HEK293T (cell line): ENCODE measurements around the gene TCAP.
A peak's percentile ranks its signal among the peaks of the same experiment; 100 is the strongest.
"Not testable (repeated sequence)": the region's sequence is repeated elsewhere in the genome, so short reads cannot be mapped to it uniquely, and the experiment has no call there.

Experiments used
- CTCF ChIA-PET: fragments of 350-600 bp; formaldehyde crosslinking; extraction: SDS; loops from one replicate; lab custom pipeline; 2021; ENCODE audit warnings: antibody characterized with exemption, inconsistent platforms; lab: Yijun Ruan, JAX
- POLR2A ChIA-PET: fragments of 350-600 bp; formaldehyde crosslinking; extraction: SDS; loops from one replicate; lab custom pipeline; 2020; ENCODE audit warnings: antibody characterized with exemption, inconsistent platforms; lab: Yijun Ruan, JAX
- DNase-seq: peaks from one replicate; pipeline ENCODE4 v3.0.0; 2012; ENCODE audit warnings: mixed read lengths; ENCODE audit errors: extremely low spot score
- ARNT ChIP-seq: fragments of 450-650 bp; IDR thresholded peaks from 2 replicates; pipeline ENCODE4 v1.6.1; 2017; ENCODE audit warnings: mild to moderate bottlenecking
- BHLHE40 ChIP-seq: fragments of 450-650 bp; IDR thresholded peaks from 2 replicates; pipeline ENCODE4 v1.6.1; 2016; ENCODE audit warnings: mild to moderate bottlenecking, moderate library complexity, borderline replicate concordance
- CTBP1 ChIP-seq: fragments of 450-650 bp; IDR thresholded peaks from 2 replicates; pipeline ENCODE4 v1.6.1; 2016; ENCODE audit warnings: borderline replicate concordance
- ELF4 ChIP-seq: fragments of 450-650 bp; IDR thresholded peaks from 2 replicates; pipeline ENCODE4 v1.6.1; 2017; ENCODE audit warnings: antibody characterized with exemption
- FOXA1 ChIP-seq: fragments of 450-650 bp; IDR thresholded peaks from 2 replicates; pipeline ENCODE4 v1.6.1; 2016; ENCODE audit warnings: mild to moderate bottlenecking
- FOXK2 ChIP-seq: fragments of 450-650 bp; IDR thresholded peaks from 2 replicates; pipeline ENCODE4 v1.6.1; 2016; ENCODE audit warnings: mild to moderate bottlenecking
- FOXM1 ChIP-seq: fragments of 450-650 bp; IDR thresholded peaks from 2 replicates; pipeline ENCODE4 v1.6.1; 2017; ENCODE audit warnings: mild to moderate bottlenecking, borderline replicate concordance
- HDGF ChIP-seq: fragments of 450-650 bp; IDR thresholded peaks from 2 replicates; pipeline ENCODE4 v1.6.1; 2017; ENCODE audit warnings: antibody characterized with exemption, borderline replicate concordance
- L3MBTL2 ChIP-seq: fragments of 450-650 bp; conservative IDR thresholded peaks from 2 replicates; pipeline ENCODE4 v1.6.1; 2016; ENCODE audit warnings: mild to moderate bottlenecking
- LEF1 ChIP-seq: fragments of 450-650 bp; IDR thresholded peaks from 2 replicates; pipeline ENCODE4 v1.6.1; 2017; ENCODE audit warnings: mild to moderate bottlenecking, borderline replicate concordance
- NFRKB ChIP-seq: fragments of 450-650 bp; IDR thresholded peaks from 2 replicates; pipeline ENCODE4 v1.6.1; 2016; ENCODE audit warnings: mild to moderate bottlenecking, moderate library complexity
- SP1 ChIP-seq: fragments of 450-650 bp; IDR thresholded peaks from 2 replicates; pipeline ENCODE4 v1.6.1; 2017
- SUZ12 ChIP-seq: fragments of 450-650 bp; IDR thresholded peaks from 2 replicates; pipeline ENCODE4 v1.6.1; 2016; ENCODE audit warnings: mild to moderate bottlenecking
- TARDBP ChIP-seq: fragments of 450-650 bp; IDR thresholded peaks from 2 replicates; pipeline ENCODE4 v1.6.1; 2016
- ZNF384 ChIP-seq: fragments of 450-650 bp; IDR thresholded peaks from 2 replicates; pipeline ENCODE4 v1.6.1; 2016
- TF ChIP-seq, protein P1 (sequence below): fragments of 450-650 bp; IDR thresholded peaks from 2 replicates; pipeline ENCODE4 v1.6.1; 2016

The TCAP gene

GRCh38 chr17:39696731-39697130 lies 31.6 kb downstream of the TCAP start:
- POLR2A ChIA-PET: interaction anchor here (1.9 kb wide), 1 partner anchor 9 kb away, joined by 11 read pairs; the partner anchor contains the start of gene PGAP3

GRCh38 chr17:39697961-39698360 lies 32.8 kb downstream of the TCAP start:
- no peak for TF ChIP-seq NFRKB
- TF ChIP-seq ELF4: no peak
- no peak for TF ChIP-seq ARNT
- TF ChIP-seq SUZ12: no peak
- no peak for TF ChIP-seq CTBP1
- no peak for TF ChIP-seq HDGF
- no peak for TF ChIP-seq TARDBP
- no peak for TF ChIP-seq SP1
- no peak for TF ChIP-seq BHLHE40
- TF ChIP-seq FOXK2: no peak
- TF ChIP-seq ZNF384: no peak
- no peak for TF ChIP-seq FOXA1
- TF ChIP-seq FOXM1: no peak
- no peak for TF ChIP-seq LEF1
- ChIA-PET POLR2A (interaction anchor here (4.5 kb wide), 1 partner anchor 8 kb away, joined by 84 read pairs; the partner anchor contains the start of gene PGAP3), CTCF (no interaction called here)
- no peak for DNase-seq

More at GRCh38 chr17:39696731-39697130, 31.6 kb downstream of the TCAP start:
- TF ChIP-seq ELF4 (no peak), TARDBP (no peak), SP1 (no peak), HDGF (no peak), L3MBTL2 (no peak), LEF1 (no peak), ZNF384 (no peak), NFRKB (no peak), SUZ12 (no peak), FOXM1 (no peak), ARNT (no peak), BHLHE40 (no peak), CTBP1 (no peak), FOXK2 (no peak)
- TF ChIP-seq, protein P1, sequence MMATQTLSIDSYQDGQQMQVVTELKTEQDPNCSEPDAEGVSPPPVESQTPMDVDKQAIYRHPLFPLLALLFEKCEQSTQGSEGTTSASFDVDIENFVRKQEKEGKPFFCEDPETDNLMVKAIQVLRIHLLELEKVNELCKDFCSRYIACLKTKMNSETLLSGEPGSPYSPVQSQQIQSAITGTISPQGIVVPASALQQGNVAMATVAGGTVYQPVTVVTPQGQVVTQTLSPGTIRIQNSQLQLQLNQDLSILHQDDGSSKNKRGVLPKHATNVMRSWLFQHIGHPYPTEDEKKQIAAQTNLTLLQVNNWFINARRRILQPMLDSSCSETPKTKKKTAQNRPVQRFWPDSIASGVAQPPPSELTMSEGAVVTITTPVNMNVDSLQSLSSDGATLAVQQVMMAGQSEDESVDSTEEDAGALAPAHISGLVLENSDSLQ: no peak
- CTCF ChIA-PET: interaction anchor here (0.8 kb wide), 1 partner anchor 9 kb away, joined by 3 read pairs; the partner anchor contains the start of gene PGAP3
- no peak for DNase-seq

DNA sequence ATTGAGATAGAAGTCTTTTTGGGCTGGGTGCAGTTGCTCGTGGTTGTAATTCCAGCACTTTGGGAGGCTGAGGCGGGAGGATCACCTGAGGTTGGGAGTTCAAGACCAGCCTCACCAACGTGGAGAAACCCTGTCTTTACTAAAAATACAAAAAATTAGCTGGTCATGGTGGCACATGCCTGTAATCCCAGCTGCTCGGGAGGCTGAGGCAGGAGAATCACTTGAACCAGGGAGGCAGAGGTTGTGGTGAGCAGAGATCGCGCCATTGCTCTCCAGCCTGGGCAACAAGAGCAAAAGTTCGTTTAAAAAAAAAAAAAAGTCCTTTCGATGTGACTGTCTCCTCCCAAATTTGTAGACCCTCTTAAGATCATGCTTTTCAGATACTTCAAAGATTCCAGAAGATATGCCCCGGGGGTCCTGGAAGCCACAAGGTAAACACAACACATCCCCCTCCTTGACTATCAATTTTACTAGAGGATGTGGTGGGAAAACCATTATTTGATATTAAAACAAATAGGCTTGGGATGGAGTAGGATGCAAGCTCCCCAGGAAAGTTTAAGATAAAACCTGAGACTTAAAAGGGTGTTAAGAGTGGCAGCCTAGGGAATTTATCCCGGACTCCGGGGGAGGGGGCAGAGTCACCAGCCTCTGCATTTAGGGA lies 34.1 kb downstream of the TCAP start:
- ChIA-PET CTCF (interaction anchor here (0.6 to 2.0 kb wide), 6 partner anchors 15 to 78 kb away, joined by 3 to 8 read pairs (median 4); partner anchors contain the start of gene MIEN1), POLR2A (interaction anchor here (0.7 to 4.5 kb wide), 22 partner anchors 10 to 546 kb away, joined by 3 to 84 read pairs (median 5); partner anchors contain the start of genes MIEN1, PGAP3, RPL19 and STARD3)
- DNase-seq: not testable (repeated sequence)

- TF ChIP-seq ELF4 (no peak), NFRKB (no peak), SP1 (no peak), BHLHE40 (no peak), TARDBP (no peak), FOXM1 (no peak), FOXK2 (no peak), ZNF384 (no peak), FOXA1 (no peak), HDGF (no peak), ARNT (no peak), CTBP1 (no peak), L3MBTL2 (no peak), LEF1 (no peak), SUZ12 (no peak)
- TF ChIP-seq, protein P1: no peak
- ChIA-PET POLR2A (interaction anchor here (0.7 to 4.5 kb wide), 25 partner anchors 10 to 547 kb away, joined by 3 to 84 read pairs (median 5); partner anchors contain the start of genes MIEN1, PGAP3, PNMT and RPL19), CTCF (interaction anchor here (0.6 to 2.0 kb wide), 6 partner anchors 15 to 78 kb away, joined by 3 to 8 read pairs (median 4); partner anchors contain the start of gene MIEN1)
- peak; percentile 60 for DNase-seq
These were observed 34.6 kb downstream of the TCAP start, which contains the start of gene ERBB2 for GRCh38 chr17:39699818-39700147. ERBB2 (plus strand) TSS chr17:39700064; CDS start chr17:39700239, 175 bp downstream.

- ChIA-PET CTCF (interaction anchor here (0.6 to 2.0 kb wide), 6 partner anchors 14 to 79 kb away, joined by 3 to 8 read pairs (median 4); partner anchors contain the start of gene MIEN1), POLR2A (interaction anchor here (0.7 to 4.5 kb wide), 24 partner anchors 9 to 547 kb away, joined by 3 to 84 read pairs (median 4); partner anchors contain the start of genes MIEN1, PGAP3, PNMT and RPL19)
- DNase-seq: peak; percentile 40
- TF ChIP-seq ARNT (no peak), L3MBTL2 (no peak)
These were observed 35.2 kb downstream of the TCAP start for GRCh38 chr17:39700148-39700987.
